Chondrocyte (in vitro differentiated cells): ENCODE data around the gene ST3GAL4. TPM values are rescaled to one million over a fixed set of nuclear protein-coding genes. Genes with fewer than 3 reads are reported as not detected.
"Not testable (repeated sequence)": the region's sequence is repeated elsewhere in the genome, so short reads cannot be mapped to it uniquely, and the experiment has no call there.

Experiments used
- DNase-seq: peaks from one replicate; pipeline ENCODE4 v3.0.0; 2021; ENCODE audit warnings: mixed read lengths, low spot score
- H3K27ac Mint-ChIP-seq: one replicate; pipeline ENCODE4 v1.8.0; 2021; ENCODE audit warnings: mild to moderate bottlenecking, moderate library complexity, mixed read lengths; ENCODE audit not compliant: unreplicated experiment
- H3K27me3 Mint-ChIP-seq: 2 replicates; pipeline ENCODE4 v1.8.0; 2021; ENCODE audit warnings: low read depth, mixed read lengths
- H3K36me3 Mint-ChIP-seq: 2 replicates; pipeline ENCODE4 v1.8.0; 2021; ENCODE audit warnings: low read depth, mixed read lengths
- H3K4me1 Mint-ChIP-seq: 2 replicates; pipeline ENCODE4 v1.8.0; 2021; ENCODE audit warnings: low read depth, mild to moderate bottlenecking, mixed read lengths
- H3K4me3 Mint-ChIP-seq: one replicate; pipeline ENCODE4 v1.8.0; 2021; ENCODE audit warnings: mild to moderate bottlenecking, moderate library complexity, mixed read lengths; ENCODE audit not compliant: unreplicated experiment
- H3K9me3 Mint-ChIP-seq: 2 replicates; pipeline ENCODE4 v1.8.0; 2021; ENCODE audit warnings: low read depth, mixed read lengths
- total RNA-seq: library from RNA; stranded (reverse); gene quantifications from 3 replicates; pipeline ENCODE4 v1.2.1, GENCODE V29; 2021
- TF ChIP-seq, protein P1 (sequence below): fragments of 200-600 bp; sonication (generic); IDR thresholded peaks from 2 replicates; pipeline ENCODE4 v1.5.0; 2021; ENCODE audit warnings: antibody characterized with exemption, mild to moderate bottlenecking, moderate library complexity

The ST3GAL4 gene
- total RNA-seq, 1 donor from 2014 or later, result 30.7 TPM

- no peaks in the 10 kb centered on the region for H3K27me3 Mint-ChIP-seq
- no peak overlapping the region for H3K4me3 Mint-ChIP-seq
- TF ChIP-seq, protein P1, sequence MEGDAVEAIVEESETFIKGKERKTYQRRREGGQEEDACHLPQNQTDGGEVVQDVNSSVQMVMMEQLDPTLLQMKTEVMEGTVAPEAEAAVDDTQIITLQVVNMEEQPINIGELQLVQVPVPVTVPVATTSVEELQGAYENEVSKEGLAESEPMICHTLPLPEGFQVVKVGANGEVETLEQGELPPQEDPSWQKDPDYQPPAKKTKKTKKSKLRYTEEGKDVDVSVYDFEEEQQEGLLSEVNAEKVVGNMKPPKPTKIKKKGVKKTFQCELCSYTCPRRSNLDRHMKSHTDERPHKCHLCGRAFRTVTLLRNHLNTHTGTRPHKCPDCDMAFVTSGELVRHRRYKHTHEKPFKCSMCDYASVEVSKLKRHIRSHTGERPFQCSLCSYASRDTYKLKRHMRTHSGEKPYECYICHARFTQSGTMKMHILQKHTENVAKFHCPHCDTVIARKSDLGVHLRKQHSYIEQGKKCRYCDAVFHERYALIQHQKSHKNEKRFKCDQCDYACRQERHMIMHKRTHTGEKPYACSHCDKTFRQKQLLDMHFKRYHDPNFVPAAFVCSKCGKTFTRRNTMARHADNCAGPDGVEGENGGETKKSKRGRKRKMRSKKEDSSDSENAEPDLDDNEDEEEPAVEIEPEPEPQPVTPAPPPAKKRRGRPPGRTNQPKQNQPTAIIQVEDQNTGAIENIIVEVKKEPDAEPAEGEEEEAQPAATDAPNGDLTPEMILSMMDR, result no peak
- H3K36me3 Mint-ChIP-seq, result peaks cover 1% of the 10 kb centered on the region
- peaks cover 52% of the 10 kb centered on the region for H3K4me1 Mint-ChIP-seq
- no peak for DNase-seq
- H3K9me3 Mint-ChIP-seq, result no peaks in the 10 kb centered on the region
- H3K27ac Mint-ChIP-seq, result no peak overlapping the region
These were observed 35.9 kb downstream of the ST3GAL4 start for GRCh38 chr11:126391286-126391954.

DNA sequence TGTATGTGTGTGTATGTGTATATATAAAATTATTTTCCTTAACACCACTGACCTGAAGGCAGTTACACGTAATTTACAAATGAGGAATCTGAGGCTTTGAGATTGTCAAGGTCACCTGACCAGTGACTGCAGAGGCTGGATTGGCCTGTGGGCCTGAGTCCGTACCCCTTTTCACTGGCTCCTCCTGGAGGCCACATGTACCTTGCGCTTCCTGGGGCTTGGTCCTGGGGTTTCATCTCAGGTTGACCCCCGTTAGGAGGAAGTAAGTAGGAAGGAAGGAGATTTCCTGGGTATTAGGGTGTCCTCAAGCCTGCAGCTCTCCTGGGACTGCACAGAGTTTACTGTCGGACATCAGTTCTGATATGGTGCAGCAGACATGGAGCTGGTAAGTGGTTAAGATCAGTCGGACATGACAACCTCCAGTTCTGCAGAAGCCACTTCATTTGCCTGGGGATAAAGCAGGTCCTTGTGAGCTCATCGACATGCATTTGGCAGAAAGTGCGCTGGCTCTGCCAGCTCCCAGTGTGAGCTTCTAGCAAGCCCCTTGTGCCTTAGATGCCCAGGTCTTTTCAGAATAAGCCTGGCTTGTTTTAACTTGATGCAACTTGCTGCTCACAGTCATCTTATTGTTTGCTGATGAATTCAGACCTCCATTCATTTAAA is 36.6 kb downstream of the ST3GAL4 start:
- TF ChIP-seq, protein P1, result peak; percentile 29
- Mint-ChIP-seq H3K27me3 (no peaks in the 10 kb centered on the region), H3K27ac (no peak overlapping the region), H3K9me3 (no peaks in the 10 kb centered on the region), H3K4me1 (peaks cover 50% of the 10 kb centered on the region), H3K4me3 (no peak overlapping the region), H3K36me3 (peaks cover 1% of the 10 kb centered on the region)
- DNase-seq, result no peak

DNA sequence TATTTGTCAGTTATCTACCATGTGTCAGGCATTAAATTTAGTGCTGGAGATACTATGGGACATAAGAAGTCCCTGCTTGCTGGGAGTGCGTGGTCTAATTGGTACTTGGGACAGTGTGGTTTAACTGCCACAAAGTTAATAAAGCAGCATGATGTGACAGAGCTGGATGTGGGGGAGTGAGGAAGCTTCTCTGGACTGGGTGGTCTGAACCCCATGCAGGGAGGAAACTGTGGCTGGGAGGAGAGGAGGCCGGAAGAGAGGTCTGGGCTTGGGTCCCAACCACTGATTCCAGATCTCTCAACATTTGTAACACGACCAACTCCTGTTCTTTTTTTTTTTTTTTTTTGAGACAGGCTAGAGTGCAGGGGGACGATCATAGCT is 37.1 kb downstream of the ST3GAL4 start:
- H3K4me1 Mint-ChIP-seq, result peaks cover 48% of the 10 kb centered on the region

DNA sequence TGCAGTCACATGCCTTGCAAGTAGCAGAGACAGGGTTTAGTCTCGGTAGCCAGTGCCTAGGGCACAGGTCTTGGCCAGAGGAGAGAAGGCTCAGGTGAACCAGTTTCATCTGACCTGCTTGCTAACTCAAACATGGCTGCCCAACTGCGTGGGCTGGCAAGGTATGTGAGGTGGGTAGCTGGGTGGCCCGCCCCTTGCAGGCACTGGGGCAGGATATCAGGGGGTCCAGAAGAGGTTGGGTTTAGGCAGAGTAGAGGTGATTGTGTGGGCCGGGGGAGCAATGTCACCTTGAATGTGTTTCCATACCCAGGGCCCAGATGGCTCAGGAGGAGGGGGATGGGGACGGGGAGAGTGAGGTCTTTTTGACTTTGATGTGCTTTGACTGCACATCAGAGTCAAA is 37.7 kb downstream of the ST3GAL4 start:
- H3K27ac Mint-ChIP-seq, result no peak overlapping the region

More for the DNA sequence above, 37.1 kb downstream of the ST3GAL4 start:
- Mint-ChIP-seq H3K27ac (no peak overlapping the region), H3K27me3 (no peaks in the 10 kb centered on the region), H3K9me3 (no peaks in the 10 kb centered on the region), H3K36me3 (peaks cover 1% of the 10 kb centered on the region), H3K4me3 (no peak overlapping the region)
- DNase-seq, result no peak
- TF ChIP-seq, protein P1, result no peak

DNA sequence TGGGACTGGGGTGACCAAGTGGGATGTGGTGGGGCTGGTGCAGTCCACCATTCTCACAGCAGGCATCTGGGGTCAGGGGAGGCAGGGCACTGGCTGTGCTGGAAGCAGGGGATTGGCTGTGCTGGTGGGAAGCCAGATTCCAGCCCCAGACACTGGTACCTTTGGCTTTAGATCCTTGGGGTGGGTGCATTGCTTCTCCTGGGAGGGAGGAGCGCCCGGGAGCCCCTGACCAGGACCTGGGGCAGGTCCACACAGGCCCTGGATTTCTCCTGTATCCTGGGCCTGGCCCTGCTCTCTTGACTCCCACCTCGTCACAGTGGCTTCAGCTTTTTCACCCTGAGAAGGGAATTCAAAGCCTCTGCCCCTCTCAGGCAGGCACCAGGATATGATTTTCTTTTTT is 38.5 kb downstream of the ST3GAL4 start:
- Mint-ChIP-seq H3K36me3 (peaks cover 1% of the 10 kb centered on the region), H3K4me3 (no peak overlapping the region), H3K27me3 (no peaks in the 10 kb centered on the region), H3K9me3 (no peaks in the 10 kb centered on the region), H3K27ac (peak overlapping the region; percentile 51), H3K4me1 (peaks cover 44% of the 10 kb centered on the region)
- TF ChIP-seq, protein P1, result no peak
- DNase-seq, result peak; percentile 53

More for the DNA sequence above, 37.7 kb downstream of the ST3GAL4 start:
- H3K4me1 Mint-ChIP-seq, result peaks cover 44% of the 10 kb centered on the region
- H3K27me3 Mint-ChIP-seq, result no peaks in the 10 kb centered on the region
- DNase-seq, result no peak
- H3K36me3 Mint-ChIP-seq, result peaks cover 1% of the 10 kb centered on the region
- no peak overlapping the region for H3K4me3 Mint-ChIP-seq
- TF ChIP-seq, protein P1, result no peak
- H3K9me3 Mint-ChIP-seq, result no peaks in the 10 kb centered on the region

DNA sequence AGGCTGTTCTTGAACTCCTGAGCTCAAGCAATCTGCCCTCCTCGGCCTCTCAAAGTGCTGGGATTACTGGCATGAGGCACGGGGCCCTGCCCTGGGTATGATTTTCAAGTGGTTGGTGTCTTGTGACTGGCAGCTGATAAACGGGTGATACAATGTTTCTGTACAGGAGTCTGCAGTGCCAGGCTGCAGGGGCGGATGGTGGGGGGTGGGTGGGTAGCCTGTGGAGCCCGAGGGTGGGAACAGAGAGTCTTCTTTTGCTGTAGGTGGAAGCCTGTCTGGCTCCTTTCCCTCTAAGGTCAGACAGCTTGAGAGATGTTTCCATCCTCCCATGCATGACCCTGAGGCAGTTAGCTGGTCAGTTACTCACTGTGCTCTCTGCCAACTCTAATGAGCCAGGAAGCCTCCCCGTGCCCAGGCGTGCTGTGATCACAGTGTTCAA is 39.2 kb downstream of the ST3GAL4 start:
- not testable (repeated sequence) for DNase-seq, H3K4me3 Mint-ChIP-seq, H3K36me3 Mint-ChIP-seq, H3K9me3 Mint-ChIP-seq, H3K27me3 Mint-ChIP-seq
- H3K4me1 Mint-ChIP-seq, result peaks cover 44% of the 10 kb centered on the region
- H3K27ac Mint-ChIP-seq, result peak overlapping the region; percentile 54

- H3K36me3 Mint-ChIP-seq, H3K27me3 Mint-ChIP-seq, H3K4me3 Mint-ChIP-seq, H3K27ac Mint-ChIP-seq, H3K9me3 Mint-ChIP-seq, DNase-seq: not testable (repeated sequence)
- peaks cover 40% of the 10 kb centered on the region for H3K4me1 Mint-ChIP-seq
These were observed 40.3 kb downstream of the ST3GAL4 start for GRCh38 chr11:126395784-126396183.

GRCh38 chr11:126396266-126396665 is 40.8 kb downstream of the ST3GAL4 start:
- not testable (repeated sequence) for H3K9me3 Mint-ChIP-seq, H3K27ac Mint-ChIP-seq, H3K4me3 Mint-ChIP-seq, H3K36me3 Mint-ChIP-seq, H3K27me3 Mint-ChIP-seq, DNase-seq
- H3K4me1 Mint-ChIP-seq, result peaks cover 41% of the 10 kb centered on the region
